Uterus (tissue), 2 donors: ENCODE measurements around the gene ABCA12.

Experiments
- POLR2A ChIP-seq, 2 donors: fragments of 450-650 bp; IDR thresholded peaks; one replicate each; pipeline ENCODE4 v1.6.1; 2016; ENCODE audit warnings: antibody characterized with exemption in 2 of 2, mild to moderate bottlenecking in 1 of 2, moderate library complexity in 1 of 2
- TF ChIP-seq, protein P1 (sequence below), 4 experiments: fragments of 200-600 bp in 2 of 4; fragments of 450-650 bp in 2 of 4; sonication (generic) in 2 of 4; IDR thresholded peaks; one replicate each; pipeline ENCODE4 v1.5.1; 2016 to 2019; ENCODE audit warnings: antibody characterized with exemption in 4 of 4, mild to moderate bottlenecking in 2 of 4, moderate library complexity in 1 of 4

- no peak for TF ChIP-seq POLR2A (IDR thresholded peaks at IDR 0.05)
- TF ChIP-seq, protein P1, sequence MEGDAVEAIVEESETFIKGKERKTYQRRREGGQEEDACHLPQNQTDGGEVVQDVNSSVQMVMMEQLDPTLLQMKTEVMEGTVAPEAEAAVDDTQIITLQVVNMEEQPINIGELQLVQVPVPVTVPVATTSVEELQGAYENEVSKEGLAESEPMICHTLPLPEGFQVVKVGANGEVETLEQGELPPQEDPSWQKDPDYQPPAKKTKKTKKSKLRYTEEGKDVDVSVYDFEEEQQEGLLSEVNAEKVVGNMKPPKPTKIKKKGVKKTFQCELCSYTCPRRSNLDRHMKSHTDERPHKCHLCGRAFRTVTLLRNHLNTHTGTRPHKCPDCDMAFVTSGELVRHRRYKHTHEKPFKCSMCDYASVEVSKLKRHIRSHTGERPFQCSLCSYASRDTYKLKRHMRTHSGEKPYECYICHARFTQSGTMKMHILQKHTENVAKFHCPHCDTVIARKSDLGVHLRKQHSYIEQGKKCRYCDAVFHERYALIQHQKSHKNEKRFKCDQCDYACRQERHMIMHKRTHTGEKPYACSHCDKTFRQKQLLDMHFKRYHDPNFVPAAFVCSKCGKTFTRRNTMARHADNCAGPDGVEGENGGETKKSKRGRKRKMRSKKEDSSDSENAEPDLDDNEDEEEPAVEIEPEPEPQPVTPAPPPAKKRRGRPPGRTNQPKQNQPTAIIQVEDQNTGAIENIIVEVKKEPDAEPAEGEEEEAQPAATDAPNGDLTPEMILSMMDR (IDR thresholded peaks at IDR 0.05), result no peak
These were observed 5.0 kb upstream of the ABCA12 start for GRCh38 chr2:215143458-215143857.
